GM19025 (cell line): ENCODE results near the gene SLC1A1.

Source experiments
- ATAC-seq: cut with Tn5 transposase; IDR thresholded peaks from one replicate; pipeline ENCODE4 v1.9.1; 2021; ENCODE audit warnings: mild to moderate bottlenecking, low read depth, moderate library complexity; ENCODE audit not compliant: unreplicated experiment

The SLC1A1 gene

DNA sequence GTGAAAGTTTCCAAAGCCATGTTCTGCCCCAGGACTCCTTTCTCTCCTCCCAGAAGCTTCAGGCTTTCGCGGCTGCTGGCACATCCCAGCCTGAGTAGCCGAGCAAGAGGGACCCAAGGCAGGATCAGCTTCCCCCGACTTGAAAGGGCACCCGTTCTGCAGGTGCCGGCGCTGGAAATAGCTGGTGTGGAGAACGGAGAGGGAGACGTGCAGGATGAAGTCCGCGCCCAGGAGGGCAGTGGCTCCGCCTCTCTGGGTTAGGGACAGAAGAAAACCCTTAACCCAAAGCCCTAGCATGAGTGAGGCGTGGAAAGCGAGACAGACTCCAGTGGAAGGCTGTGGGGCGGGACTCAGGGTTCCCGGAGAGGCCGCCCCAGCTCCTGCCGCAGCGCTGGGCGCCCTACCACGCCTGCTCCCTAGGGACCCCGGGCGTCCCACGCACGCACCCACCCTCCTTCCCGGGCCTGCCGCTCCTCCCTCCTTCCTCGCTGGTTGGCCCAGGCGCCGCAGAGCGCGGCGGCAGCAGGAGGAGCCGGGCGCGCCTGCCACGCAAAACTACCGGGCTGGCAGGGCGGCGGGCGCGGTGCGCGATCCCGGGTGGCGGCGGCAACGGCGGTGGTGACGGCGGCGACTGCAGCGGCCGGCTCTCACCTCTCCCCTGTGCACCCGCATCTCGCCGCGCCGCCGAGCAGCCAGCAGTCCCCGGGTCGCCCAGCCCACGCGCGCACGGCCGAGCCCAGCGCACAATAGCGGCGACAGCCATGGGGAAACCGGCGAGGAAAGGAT lies at the start of gene SLC1A1:
TSS of gene SLC1A1 (plus strand) at position 550 of the 786 bp plus-strand sequence. CDS start at position 762, 212 bp downstream.
- ATAC-seq: peak; percentile 77

DNA sequence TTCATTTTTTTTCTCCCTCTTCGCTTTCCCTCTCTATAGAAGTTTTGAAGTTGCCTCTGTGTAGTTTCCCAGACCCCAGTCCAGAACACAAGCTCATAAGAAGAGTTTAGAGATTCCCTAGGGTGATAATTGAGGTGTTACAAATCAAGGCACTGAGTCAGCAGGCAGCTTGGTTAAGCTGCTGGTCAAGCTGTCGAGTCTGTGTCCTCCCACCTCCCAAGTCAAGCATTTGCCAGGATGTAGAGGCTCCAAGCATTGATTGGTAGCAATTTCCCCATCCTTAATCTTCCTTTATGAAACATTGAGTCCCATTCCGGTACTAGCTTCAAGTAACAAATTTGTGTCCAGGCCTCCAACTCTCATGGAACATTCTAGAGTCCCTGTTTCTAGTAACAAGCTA lies 47.5 kb upstream of the SLC1A1 start:
- no peak for ATAC-seq

- no peak for ATAC-seq
These were observed 46.8 kb upstream of the SLC1A1 start for GRCh38 chr9:4443439-4443838.

GRCh38 chr9:4461437-4461836 lies 28.8 kb upstream of the SLC1A1 start:
- ATAC-seq: no peak

DNA sequence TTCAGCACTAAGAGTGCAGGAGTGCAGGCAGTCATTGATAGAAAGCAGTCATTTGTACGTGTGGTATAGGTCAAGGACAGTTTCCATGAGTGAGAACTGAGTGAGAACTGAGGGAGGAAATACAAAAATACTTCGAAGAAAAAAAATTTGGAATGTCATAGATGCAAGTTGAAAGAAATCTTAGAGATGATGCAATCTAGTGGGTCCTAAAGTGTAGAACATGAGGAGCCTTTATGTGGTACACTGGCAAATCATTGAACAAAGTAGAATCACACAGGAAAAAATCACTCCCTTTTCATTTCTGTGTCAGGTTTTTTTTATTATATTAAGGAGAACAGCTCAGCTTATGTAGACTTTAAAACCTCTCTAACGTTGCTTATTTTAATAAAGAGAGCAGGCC lies 26.4 kb upstream of the SLC1A1 start:
- no peak for ATAC-seq

DNA sequence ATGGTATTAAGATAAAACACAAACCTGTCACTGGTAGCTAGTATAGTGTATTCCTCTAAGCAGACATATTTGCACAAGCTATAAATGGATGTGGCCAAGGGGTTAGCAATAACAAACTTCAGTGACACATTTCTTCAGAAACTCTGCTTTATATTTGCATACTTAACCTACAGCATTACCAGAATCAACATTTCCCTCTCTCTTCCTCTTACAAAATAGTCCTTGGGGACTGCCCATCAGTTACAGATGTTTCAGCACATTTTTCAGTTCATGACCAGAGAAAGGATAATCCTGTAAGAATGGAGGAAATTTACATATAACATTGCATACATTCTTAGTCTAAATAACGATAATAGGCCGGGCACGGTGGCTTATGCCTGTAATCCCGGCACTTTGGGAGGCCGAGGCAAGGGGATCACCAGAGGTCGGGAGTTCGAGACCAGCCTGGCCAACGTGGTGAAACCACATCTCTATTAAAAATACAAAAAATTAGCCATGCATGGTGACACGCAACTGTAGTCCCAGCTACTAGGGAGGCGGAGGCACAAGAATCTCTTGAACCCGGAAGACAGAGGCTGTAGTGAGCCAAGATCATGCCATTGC lies 25.3 kb upstream of the SLC1A1 start:
- ATAC-seq: peak; percentile 93

- ATAC-seq: no peak
These were observed 24.4 kb upstream of the SLC1A1 start for GRCh38 chr9:4465910-4466309.

- ATAC-seq: no peak
These were observed 15.0 kb upstream of the SLC1A1 start for GRCh38 chr9:4475301-4475700.

DNA sequence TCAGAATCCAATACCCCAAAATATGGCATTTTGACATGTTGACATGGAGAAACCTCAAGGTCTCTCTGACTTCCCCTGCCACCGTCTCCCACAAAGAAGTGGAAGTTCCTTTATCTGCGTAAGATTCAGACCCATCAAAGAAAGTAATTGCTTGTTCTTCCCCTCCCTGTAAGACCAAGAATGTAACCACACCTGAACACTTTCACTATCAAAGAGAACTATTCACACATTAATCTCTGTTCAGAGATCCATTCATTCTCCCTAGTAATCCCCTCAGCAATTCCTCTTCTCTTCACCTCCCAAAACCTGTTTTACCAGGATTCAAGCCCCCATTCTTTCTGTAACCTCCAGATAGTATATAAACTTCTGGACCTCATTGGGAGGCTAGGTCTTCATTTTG lies 4.1 kb upstream of the SLC1A1 start:
- no peak for ATAC-seq

GRCh38 chr9:4489562-4489918 lies 728 bp upstream of the SLC1A1 start:
- peak; percentile 1 for ATAC-seq

DNA sequence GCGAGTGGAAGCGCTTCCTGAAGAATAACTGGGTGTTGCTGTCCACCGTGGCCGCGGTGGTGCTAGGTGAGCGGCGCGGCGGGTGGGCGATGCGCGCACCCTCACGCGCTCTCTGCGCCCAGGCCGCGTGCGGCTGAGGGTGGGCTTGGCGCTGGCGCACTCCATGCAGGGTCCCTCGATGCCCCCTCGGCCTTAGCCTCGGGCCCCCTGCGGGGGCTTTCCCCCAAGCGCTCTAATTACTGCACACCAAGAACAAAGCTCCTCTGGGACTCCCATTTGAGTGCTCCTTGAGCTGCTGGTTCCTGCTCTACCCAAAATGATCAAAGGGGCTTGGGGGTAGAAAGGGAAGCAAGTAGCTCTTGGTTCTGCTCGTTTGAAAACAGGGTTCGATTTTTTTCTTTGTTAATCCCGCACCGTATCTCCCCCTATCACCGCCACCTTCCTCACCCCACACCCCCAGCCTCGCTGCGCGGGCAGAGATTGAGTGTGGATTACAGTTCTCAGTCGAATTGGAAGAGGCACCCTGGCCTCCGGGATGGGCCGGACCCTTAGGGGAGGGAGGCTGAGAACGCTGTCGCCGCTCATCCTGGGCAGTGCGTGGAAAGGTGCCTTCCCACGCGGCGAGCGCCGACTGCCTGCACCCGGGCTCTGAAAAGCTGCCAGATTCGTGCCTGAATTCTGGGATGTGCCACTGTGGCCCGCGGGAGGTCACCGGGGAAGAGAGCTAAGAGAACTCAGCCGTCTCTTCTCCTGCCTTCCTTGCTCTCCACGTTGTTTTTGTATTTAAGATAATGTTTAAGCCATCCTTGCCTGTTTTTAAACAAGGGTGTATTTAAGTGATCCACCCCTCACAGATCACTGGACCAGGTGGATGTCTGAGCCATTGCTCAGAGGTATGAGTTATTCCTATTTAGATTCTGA lies 697 bp downstream of the SLC1A1 start:
- peak; percentile 9 for ATAC-seq

DNA sequence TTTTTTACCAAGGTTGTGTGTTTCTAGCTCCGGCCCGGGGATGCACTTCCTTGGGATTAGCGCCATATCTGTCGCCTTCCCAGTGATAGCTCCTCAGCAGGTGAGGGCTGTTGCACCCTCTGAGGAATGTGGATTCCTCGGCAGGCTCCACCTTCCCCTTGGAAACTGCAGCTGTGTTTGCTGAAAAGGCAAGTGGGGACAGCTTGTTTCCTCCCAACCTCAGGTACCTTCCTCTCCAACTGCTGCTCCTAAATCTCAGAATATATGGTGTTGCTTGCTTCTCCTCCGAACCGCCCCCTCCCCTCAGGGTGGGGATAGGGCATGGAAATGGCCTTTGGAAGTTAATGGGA lies 1.3 kb downstream of the SLC1A1 start:
- ATAC-seq: no peak

DNA sequence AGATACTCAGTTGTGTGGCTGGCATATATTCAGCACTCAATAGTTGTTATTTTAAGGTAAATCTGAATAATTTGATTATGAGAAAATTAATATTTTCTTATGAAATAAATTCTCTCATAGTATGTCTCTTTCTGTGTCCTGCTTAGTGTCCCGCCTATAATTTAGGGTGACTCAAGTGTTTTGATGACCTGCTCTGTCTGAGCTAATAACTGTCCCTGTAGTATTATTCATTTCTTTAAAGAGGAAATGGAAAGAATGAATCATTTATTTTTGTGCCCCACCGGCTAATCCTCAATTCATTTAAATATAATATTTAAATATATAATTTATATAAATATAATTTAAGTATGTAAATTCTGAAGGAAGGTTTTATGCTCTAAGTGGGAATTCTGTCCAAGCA lies 4.1 kb downstream of the SLC1A1 start:
- no peak for ATAC-seq

DNA sequence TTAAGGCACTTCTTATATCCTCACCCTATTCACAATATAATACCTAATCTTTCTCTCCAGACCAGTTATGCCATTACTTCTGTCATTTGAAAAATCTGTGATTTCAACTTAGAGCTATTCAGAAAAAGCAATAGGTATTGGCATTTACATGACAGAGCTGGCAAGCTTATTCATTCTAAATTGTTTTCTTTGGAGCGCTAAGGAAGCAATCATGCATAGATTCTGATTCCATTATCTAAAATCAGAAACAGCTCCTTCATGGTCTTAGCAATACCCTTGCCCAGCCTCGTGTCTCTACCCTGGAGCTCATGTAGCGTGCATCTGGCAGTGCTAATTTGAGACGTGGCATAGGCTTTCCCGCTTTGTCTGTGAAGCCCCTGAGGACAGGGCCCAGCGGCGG lies 4.5 kb downstream of the SLC1A1 start:
- no peak for ATAC-seq

- no peak for ATAC-seq
These were observed 5.3 kb downstream of the SLC1A1 start for GRCh38 chr9:4495537-4495936.

DNA sequence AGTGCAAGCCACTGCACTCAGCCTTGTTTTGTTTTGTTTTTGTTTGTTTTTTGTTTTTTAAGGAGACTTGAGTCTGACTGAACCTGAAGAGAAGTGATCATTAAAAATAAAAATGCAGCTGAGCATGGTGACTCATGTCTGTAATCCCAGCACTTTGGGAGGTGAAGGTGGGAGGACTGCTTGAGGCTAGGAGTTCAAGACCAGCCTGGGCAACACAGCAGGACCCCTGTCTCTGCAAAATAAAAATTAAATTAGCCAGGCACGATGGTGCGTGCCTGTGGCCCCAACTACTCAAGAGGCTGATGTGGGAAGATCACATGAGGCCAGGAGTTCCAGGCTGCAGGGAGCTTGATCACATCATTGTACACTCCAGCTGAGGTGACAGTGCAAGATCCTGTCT lies 6.2 kb downstream of the SLC1A1 start:
- no peak for ATAC-seq

DNA sequence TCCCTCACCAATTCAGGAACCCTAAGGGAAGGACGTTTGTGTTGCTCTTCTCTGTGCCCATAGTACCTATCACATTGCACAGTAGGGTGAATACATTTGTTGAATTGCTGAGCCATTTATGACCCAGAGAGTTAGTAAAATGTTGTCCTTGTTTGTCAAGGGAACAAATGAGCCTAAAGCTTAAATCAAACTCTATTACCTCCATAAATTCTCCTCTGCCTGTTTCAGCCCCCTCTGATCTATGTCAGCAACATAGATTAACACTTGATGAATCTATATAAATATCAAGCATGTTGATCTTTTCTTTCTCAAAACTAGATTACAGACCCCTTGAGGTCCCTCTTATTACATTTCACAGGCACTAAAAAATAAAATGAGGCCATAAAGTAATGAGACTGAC lies 7.1 kb downstream of the SLC1A1 start:
- no peak for ATAC-seq

DNA sequence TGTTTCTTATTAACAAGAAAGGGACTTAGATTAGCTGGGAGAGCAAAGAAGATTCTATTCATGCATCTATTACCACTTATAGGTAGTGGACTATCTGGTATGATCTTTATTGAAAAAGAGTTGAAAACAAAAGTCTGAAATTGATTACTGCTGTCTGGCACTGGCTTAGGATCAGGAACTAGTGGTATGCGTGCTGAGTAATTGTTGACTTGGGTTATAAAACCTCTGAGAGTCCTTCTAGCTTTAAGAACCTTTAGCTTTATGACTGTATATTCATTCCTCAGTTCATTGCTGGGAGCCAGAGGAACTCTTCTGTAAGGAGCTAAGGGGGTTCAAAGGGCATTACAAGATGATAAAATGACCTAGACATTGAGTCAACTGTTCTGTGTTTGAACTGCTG lies 7.6 kb downstream of the SLC1A1 start:
- no peak for ATAC-seq

- no peak for ATAC-seq
These were observed 9.6 kb downstream of the SLC1A1 start for GRCh38 chr9:4499917-4500316.

GRCh38 chr9:4501147-4501507 lies 10.9 kb downstream of the SLC1A1 start:
- no peak for ATAC-seq

DNA sequence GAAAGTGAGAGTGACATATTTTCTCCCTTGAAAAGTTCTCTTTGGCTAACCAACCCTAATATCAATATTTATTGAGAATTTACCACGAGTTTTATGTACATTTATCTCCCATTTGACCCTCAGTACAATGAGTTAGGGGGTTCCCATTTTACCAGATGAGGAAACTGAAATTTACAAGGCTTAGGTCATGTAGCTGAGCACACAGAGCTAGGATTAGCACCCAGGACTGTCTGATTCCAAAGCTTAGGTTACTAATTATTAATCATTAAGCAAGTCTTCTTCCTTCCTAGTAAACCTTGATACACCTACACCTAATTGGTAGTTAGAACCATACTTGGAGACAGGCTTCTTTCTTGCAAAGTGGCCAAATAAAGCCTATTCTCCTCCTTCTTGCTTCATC lies 12.2 kb downstream of the SLC1A1 start:
- no peak for ATAC-seq

- no peak for ATAC-seq
These were observed 12.8 kb downstream of the SLC1A1 start for GRCh38 chr9:4503103-4503502.
